HG03354 (cell line): ENCODE data around the gene MOB1B.

Experiments used
- ATAC-seq: cut with Tn5 transposase; IDR thresholded peaks from one replicate; pipeline ENCODE4 v1.9.1; 2021; ENCODE audit warnings: mild to moderate bottlenecking; ENCODE audit not compliant: unreplicated experiment, poor library complexity, severe bottlenecking

Gene MOB1B

GRCh38 chr4:70908993-70909556, 6.9 kb downstream of the MOB1B start:
- ATAC-seq: peak; percentile 77

GRCh38 chr4:70914000-70914399, 11.8 kb downstream of the MOB1B start:
- no peak for ATAC-seq

DNA sequence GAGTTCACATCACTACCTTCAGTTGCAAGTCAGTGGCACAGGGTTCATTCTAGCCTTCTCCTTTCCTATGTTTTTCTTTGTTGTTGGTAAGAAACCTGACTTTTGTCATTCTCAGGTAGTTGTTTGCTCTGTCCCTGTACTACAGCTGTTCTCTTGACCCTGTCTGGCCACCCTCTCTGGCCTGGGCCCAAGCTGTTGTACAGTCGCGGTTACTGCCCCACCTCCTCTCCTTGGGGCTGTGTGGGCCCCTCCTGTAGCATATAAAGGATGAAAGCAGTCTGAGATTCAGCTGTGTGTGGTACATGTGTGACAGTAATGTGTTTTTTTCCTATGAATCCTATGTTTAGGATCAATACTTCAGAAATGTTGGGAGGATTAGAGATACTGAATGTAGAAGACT, 12.5 kb downstream of the MOB1B start:
- no peak for ATAC-seq

DNA sequence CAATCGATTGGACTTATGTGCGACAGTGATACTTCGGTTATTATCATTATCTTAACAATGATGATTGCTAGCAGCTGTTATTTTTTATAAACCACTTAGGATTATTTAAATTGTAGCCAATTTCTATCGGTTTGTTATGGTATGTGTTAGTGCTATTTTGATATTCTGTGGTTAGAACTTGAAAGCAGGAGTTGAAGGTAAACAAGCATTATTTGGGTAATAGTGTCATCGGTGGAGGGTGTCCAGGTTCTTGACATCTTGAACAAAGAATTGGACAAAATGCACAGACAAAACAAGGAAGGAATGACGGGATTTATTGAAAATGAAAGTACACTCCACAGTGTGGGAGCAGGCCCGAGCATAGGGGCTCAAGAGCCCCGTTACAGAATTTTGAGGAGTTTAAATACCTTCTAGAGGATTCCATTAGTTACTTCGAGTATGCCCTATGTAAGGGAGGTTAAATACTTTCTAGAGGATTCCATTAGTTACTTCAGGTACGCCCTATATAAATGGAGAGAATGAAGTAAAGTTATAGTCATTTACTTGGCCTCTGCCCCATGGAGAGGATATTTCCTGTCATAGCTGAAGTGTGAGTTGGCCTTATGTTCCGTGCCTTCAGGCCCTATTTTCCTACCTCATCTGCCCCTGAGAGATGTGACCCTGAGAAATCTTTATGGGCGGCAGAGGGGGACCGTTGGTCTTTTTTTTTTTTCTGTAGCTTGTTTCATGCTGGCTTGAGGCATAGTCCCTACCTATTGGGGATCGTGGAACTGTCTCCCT, 13.1 kb downstream of the MOB1B start:
- ATAC-seq: no peak

GRCh38 chr4:70915874-70916559, 13.8 kb downstream of the MOB1B start:
- no peak for ATAC-seq

DNA sequence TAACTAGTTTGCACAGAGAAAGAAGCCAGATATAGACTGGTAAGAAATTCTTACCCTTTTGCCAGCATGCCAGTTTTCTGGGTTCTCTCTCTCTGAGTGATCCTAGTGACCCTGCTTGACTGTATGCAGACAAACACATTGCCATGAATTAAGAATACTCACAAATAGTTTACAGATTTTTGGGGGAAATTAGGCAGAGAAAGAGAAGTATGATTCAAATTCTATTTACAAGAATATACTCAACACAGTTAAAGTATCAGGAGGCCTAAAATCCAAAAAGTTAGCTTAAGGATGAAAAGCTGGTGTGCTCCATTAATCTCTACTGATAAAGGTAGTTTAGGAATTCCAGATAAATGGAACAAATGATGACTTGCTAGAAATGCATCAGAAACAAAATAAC, 18.4 kb downstream of the MOB1B start:
- no peak for ATAC-seq

GRCh38 chr4:70925418-70925817, 23.2 kb downstream of the MOB1B start:
- ATAC-seq: no peak

DNA sequence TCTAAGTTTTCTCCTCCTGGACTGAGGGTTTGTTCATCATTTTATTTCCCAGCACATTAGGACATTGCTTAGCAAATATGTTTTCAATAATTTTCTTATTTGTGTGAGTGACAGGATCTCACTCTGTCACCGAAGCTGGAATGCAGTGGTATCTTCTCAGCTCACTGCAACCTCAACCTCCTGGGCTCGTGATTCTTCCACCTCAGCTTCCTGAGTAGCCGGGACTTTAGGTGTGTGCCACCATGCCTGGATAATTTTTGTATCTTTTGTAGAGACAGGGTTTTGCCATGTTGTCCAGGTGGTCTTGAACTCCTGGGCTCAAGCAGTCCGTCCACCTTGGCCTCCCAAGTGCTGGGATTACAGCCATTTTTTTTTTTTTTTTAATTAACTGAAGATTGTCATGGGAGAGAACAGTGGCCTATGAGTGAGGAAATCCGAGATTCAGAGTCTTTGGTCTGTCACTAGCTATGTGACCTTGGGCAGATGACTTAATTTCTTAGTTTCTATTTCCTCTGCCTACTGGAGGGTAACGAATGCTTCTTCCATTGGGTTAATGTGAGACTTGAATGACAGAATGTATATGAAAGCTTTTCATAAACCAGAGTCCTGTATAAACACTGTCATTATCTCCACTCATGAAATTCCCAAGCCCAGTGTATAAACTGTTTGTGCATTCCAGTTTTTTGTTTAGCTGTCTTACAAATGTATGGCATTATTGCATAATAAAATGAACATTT, 23.9 kb downstream of the MOB1B start:
- ATAC-seq: peak; percentile 79

GRCh38 chr4:70927502-70928137, 25.5 kb downstream of the MOB1B start:
- peak; percentile 71 for ATAC-seq

DNA sequence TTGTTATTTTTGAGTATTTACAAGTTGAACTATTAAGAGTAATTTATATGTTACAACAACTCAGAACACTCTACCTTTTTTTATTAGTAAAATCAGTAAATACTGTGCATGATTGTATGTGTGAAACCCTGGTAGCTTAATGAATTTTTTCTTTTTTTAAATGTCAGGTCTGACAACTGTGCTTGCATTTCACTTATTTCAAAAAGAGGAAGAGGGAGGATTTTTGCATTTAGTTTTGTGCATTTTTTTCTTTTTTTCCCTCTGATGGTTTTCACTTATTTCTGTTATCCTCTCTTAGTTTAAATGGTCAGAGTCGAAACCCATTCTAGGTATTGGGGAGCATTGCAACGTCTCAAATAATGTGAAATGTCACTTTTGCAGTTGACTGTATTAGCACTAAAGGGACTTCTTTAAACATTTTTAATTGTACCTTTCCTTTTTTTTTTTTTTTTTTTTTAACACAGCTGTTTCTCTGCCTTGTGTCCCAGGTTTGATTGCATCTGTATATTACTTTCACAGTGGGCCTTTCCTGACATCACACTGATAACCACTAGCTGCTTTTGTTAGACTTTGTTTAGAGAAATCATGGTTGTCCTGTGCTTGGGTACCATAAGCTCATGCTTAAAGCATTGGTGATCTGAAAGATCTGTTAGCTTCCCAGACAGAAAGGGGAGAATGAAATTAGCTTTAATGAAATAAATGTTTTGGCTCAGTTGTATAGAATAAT, 28.5 kb downstream of the MOB1B start:
- no peak for ATAC-seq

DNA sequence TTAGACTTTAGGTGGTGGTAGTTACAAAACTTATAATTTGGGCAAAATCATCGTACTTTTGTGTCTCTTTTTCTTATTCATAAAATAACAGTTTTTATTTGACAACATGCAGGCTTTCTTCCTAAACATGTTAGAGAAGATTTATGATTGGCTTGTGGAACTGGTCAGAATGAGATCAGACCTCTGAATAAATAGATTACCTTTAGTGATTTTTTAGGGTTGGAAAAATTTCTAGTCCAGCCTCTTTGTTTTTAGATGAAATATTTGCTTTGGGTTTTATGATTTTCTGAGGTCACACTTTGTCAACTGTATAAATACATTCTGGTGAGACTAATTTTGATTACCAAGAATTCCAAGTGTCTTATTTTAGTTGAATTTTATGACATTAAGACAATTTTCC, 29.2 kb downstream of the MOB1B start:
- ATAC-seq: no peak

DNA sequence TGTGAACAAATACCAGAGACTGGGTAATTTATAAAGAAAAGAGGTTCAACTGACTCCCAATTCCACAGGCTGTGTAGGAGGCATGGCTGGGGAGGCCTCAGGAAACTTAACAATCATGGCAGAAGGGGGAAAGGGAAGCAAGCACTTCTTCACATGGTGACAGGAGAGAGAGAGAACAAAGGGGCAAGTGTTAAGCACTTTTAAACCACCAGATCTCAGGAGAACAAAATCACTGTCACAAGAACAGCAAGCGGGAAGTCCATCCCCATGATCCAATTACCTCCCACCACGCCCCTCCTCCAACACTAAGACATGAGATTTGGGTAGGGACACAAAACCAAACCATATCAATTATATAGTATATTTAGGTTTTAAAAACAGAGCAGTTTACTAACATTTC, 30.8 kb downstream of the MOB1B start:
- no peak for ATAC-seq

GRCh38 chr4:70935038-70935695, 33.0 kb downstream of the MOB1B start:
- ATAC-seq: no peak

GRCh38 chr4:70936200-70936787, 34.1 kb downstream of the MOB1B start:
- no peak for ATAC-seq

- ATAC-seq: no peak
Measured at GRCh38 chr4:70938086-70938485, 35.9 kb downstream of the MOB1B start.

GRCh38 chr4:70940134-70940533, 38.0 kb downstream of the MOB1B start:
- no peak for ATAC-seq

DNA sequence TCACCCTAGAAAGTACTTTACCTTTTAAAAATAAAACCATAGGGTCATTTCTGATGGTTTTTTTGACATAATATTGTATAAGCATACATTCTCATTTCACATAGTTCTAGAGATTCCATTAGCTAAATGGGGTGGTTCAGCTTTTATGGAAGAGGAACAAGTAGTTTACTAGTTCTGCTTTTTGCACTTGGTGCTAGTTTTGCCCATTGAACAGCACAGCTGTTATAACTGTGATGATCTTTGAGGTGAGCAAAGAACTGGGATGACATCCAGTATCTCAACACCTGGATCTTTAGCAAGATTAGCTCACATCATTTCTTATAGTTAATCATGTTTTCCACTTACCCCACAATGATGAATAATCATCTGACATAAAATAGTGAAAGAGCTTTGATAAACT, 40.9 kb downstream of the MOB1B start:
- peak; percentile 85 for ATAC-seq

DNA sequence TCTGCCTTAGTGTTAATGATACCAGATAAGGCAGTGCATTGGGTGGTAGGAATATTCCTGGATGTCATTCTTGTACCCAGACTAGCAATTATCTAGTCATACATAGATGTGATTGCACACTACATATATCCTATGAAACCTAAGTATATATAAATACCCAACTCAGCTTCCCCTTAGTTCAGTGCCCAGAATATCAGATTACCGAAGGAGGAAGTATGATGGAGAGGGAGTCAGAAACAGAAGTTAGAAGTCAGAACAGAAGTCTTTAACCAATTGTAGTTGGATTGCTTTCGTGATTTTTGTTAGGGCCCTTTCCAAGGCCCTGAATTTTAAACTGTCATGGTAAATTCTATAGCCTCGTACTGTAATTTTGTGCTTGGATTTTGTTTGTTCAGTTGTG, 42.9 kb downstream of the MOB1B start:
- no peak for ATAC-seq
